HEK293 (cell line): ENCODE data around the gene CHST1.
A peak's percentile ranks its signal among the peaks of the same experiment; 100 is the strongest.

ENCODE experiments used
- CTCF ChIA-PET: fragments of 350-600 bp; formaldehyde crosslinking; extraction: SDS; loops from one replicate; lab custom pipeline; 2021; ENCODE audit warnings: antibody characterized with exemption; lab: Yijun Ruan, JAX
- POLR2A ChIA-PET: fragments of 300-600 bp; formaldehyde crosslinking; extraction: SDS; loops from one replicate; lab custom pipeline; 2020; ENCODE audit warnings: antibody characterized with exemption, inconsistent platforms; lab: Yijun Ruan, JAX
- H3K27ac ChIP-seq: fragments of 200-500 bp; sonication (Bioruptor generic); 2 replicates; pipeline ENCODE4 v1.5.1; 2014; ENCODE audit warnings: low read depth, low read length, control low read depth, inconsistent platforms; ENCODE audit errors: extremely low read depth
- H3K36me3 ChIP-seq, 2 experiments: fragments of 200-500 bp in 1 of 2; sonication (Bioruptor generic) in 1 of 2; 1 replicate in 1 of 2; 2 replicates in 1 of 2; pipeline ENCODE4 v1.5.1; 2014 to 2017; ENCODE audit warnings: inconsistent platforms in 2 of 2, low read length in 2 of 2; ENCODE audit not compliant: control insufficient read depth in 2 of 2, insufficient read depth in 1 of 2
- H3K4me1 ChIP-seq: fragments of 200-500 bp; sonication (Bioruptor generic); 2 replicates; pipeline ENCODE4 v1.5.1; 2014; ENCODE audit warnings: mild to moderate bottlenecking, low read length, inconsistent platforms; ENCODE audit not compliant: control insufficient read depth, insufficient read depth
- H3K4me3 ChIP-seq: 2 replicates; pipeline ENCODE4 v1.5.1; 2011; ENCODE audit warnings: low read depth, mild to moderate bottlenecking, control low read depth, low read length, moderate library complexity
- H3K9me3 ChIP-seq: fragments of 200-500 bp; sonication (Bioruptor generic); 2 replicates; pipeline ENCODE4 v1.5.1; 2014; ENCODE audit warnings: low read depth, low read length, inconsistent platforms; ENCODE audit not compliant: control insufficient read depth, insufficient read depth
- EGR2 ChIP-seq: fragments of 450-650 bp; formaldehyde crosslinking; IDR thresholded peaks from 2 replicates; pipeline ENCODE4 v1.5.1; 2016; ENCODE audit warnings: low read depth, missing biosample characterization, missing genetic modification characterization
- GLI2 ChIP-seq: fragments of 450-650 bp; formaldehyde crosslinking; IDR thresholded peaks from 2 replicates; pipeline ENCODE4; 2017; ENCODE audit warnings: missing biosample characterization, missing genetic modification characterization, low read depth, borderline replicate concordance
- KLF1 ChIP-seq: fragments of 450-650 bp; formaldehyde crosslinking; IDR thresholded peaks from 2 replicates; pipeline ENCODE4 v1.5.1; 2016; ENCODE audit warnings: missing biosample characterization, missing genetic modification characterization
- MYNN ChIP-seq: fragments of 450-650 bp; formaldehyde crosslinking; IDR thresholded peaks from 2 replicates; pipeline ENCODE4 v1.5.1; 2016; ENCODE audit warnings: missing biosample characterization, missing genetic modification characterization, borderline replicate concordance
- REPIN1 ChIP-seq: fragments of 450-650 bp; formaldehyde crosslinking; IDR thresholded peaks from 2 replicates; pipeline ENCODE4 v1.5.1; 2017; ENCODE audit warnings: missing biosample characterization, missing genetic modification characterization, low read depth
- SALL2 ChIP-seq: fragments of 450-650 bp; formaldehyde crosslinking; IDR thresholded peaks from 2 replicates; pipeline ENCODE4 v1.5.0; 2017; ENCODE audit warnings: missing biosample characterization, mild to moderate bottlenecking, missing genetic modification characterization, borderline replicate concordance
- SCRT2 ChIP-seq: fragments of 450-650 bp; formaldehyde crosslinking; IDR thresholded peaks from 2 replicates; pipeline ENCODE4 v1.5.1; 2016; ENCODE audit warnings: missing biosample characterization, missing genetic modification characterization
- SP3 ChIP-seq: fragments of 450-650 bp; formaldehyde crosslinking; IDR thresholded peaks from 2 replicates; pipeline ENCODE4 v1.5.1; 2016; ENCODE audit warnings: missing biosample characterization, missing genetic modification characterization
- ZBTB8A ChIP-seq: fragments of 450-650 bp; formaldehyde crosslinking; IDR thresholded peaks from 2 replicates; pipeline ENCODE4 v1.5.1; 2016; ENCODE audit warnings: missing biosample characterization, missing genetic modification characterization
- ZFHX2 ChIP-seq: fragments of 450-650 bp; formaldehyde crosslinking; conservative IDR thresholded peaks from 2 replicates; pipeline ENCODE4 v1.5.1; 2016; ENCODE audit warnings: missing biosample characterization, missing genetic modification characterization
- ZFP3 ChIP-seq: fragments of 450-650 bp; formaldehyde crosslinking; IDR thresholded peaks from 2 replicates; pipeline ENCODE4 v1.5.1; 2016; ENCODE audit warnings: low read depth, missing biosample characterization, missing genetic modification characterization
- ZNF174 ChIP-seq: fragments of 450-650 bp; formaldehyde crosslinking; IDR thresholded peaks from 2 replicates; pipeline ENCODE4 v1.5.0; 2017; ENCODE audit warnings: missing biosample characterization, mild to moderate bottlenecking, missing genetic modification characterization
- ZNF280D ChIP-seq: fragments of 450-650 bp; formaldehyde crosslinking; IDR thresholded peaks from 2 replicates; pipeline ENCODE4 v1.5.1; 2016; ENCODE audit warnings: missing biosample characterization, missing genetic modification characterization
- ZNF302 ChIP-seq: fragments of 450-650 bp; formaldehyde crosslinking; IDR thresholded peaks from 2 replicates; pipeline ENCODE4 v1.5.1; 2016; ENCODE audit warnings: missing biosample characterization, missing genetic modification characterization, low read depth
- ZNF473 ChIP-seq: fragments of 450-650 bp; formaldehyde crosslinking; IDR thresholded peaks from 2 replicates; pipeline ENCODE4 v1.5.1; 2017; ENCODE audit warnings: missing biosample characterization, missing genetic modification characterization
- ZNF513 ChIP-seq: fragments of 450-650 bp; IDR thresholded peaks from 2 replicates; pipeline ENCODE4 v1.5.1; 2018; ENCODE audit warnings: missing biosample characterization, missing genetic modification characterization
- ZNF514 ChIP-seq: fragments of 450-650 bp; formaldehyde crosslinking; IDR thresholded peaks from 2 replicates; pipeline ENCODE4 v1.5.1; 2016; ENCODE audit warnings: missing biosample characterization, missing genetic modification characterization
- ZNF600 ChIP-seq: fragments of 450-650 bp; formaldehyde crosslinking; IDR thresholded peaks from 2 replicates; pipeline ENCODE4 v1.5.1; 2016; ENCODE audit warnings: missing biosample characterization, missing genetic modification characterization
- ZNF610 ChIP-seq: fragments of 450-650 bp; formaldehyde crosslinking; IDR thresholded peaks from 2 replicates; pipeline ENCODE4 v1.5.1; 2016; ENCODE audit warnings: missing biosample characterization, missing genetic modification characterization, borderline replicate concordance
- ZNF629 ChIP-seq: fragments of 450-650 bp; formaldehyde crosslinking; IDR thresholded peaks from 2 replicates; pipeline ENCODE4 v1.5.1; 2017; ENCODE audit warnings: missing biosample characterization, missing genetic modification characterization
- ZNF677 ChIP-seq: fragments of 450-650 bp; IDR thresholded peaks from 2 replicates; pipeline ENCODE4 v1.5.0; 2018; ENCODE audit warnings: missing biosample characterization, mild to moderate bottlenecking, missing genetic modification characterization, moderate library complexity
- ZNF701 ChIP-seq: fragments of 450-650 bp; formaldehyde crosslinking; IDR thresholded peaks from 2 replicates; pipeline ENCODE4 v1.5.1; 2016; ENCODE audit warnings: missing biosample characterization, missing genetic modification characterization
- ZNF776 ChIP-seq: fragments of 450-650 bp; formaldehyde crosslinking; IDR thresholded peaks from 2 replicates; pipeline ENCODE4 v1.5.0; 2017; ENCODE audit warnings: missing biosample characterization, missing genetic modification characterization, borderline replicate concordance
- TF ChIP-seq, protein P1 (sequence below): fragments of 450-650 bp; formaldehyde crosslinking; IDR thresholded peaks from 2 replicates; pipeline ENCODE4 v1.5.1; 2016; ENCODE audit warnings: missing biosample characterization, missing genetic modification characterization
- TF ChIP-seq, protein P2 (sequence below): fragments of 450-650 bp; formaldehyde crosslinking; IDR thresholded peaks from 2 replicates; pipeline ENCODE4 v1.5.1; 2017; ENCODE audit warnings: missing biosample characterization, missing genetic modification characterization

The CHST1 gene

DNA sequence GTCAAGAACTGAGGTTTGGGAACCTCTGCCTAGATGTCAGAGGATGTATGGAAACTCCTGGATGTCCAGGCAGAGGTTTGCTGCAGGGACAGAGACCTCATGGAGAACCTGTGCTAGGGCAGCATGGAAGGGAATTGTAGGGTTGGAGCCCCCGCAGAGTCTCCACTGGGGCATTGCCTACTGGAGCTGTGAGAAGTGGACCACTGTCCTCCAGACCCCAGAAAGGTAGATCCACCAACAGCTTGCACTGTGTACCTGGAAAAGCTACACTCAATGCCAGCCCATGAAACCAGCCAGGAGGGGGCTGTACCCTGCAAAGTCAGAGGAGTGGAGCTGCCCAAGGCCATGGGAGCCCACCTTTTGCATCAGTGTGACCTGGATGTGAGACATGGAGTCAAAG lies 29.5 kb downstream of the CHST1 start:
- no peaks in the 10 kb centered on the region for H3K36me3 ChIP-seq
- no peak overlapping the region for H3K4me3 ChIP-seq
- no peaks in the 10 kb centered on the region for H3K9me3 ChIP-seq
- H3K4me1 ChIP-seq = no peaks in the 10 kb centered on the region
- TF ChIP-seq ZNF610 (no peak), ZNF600 (tag by site-specific recombination) (no peak), ZNF514 (tag by site-specific recombination) (no peak), SP3 (tag by site-specific recombination) (no peak), REPIN1 (tag by site-specific recombination) (no peak), ZNF677 (no peak), MYNN (no peak)
- TF ChIP-seq, protein P1, sequence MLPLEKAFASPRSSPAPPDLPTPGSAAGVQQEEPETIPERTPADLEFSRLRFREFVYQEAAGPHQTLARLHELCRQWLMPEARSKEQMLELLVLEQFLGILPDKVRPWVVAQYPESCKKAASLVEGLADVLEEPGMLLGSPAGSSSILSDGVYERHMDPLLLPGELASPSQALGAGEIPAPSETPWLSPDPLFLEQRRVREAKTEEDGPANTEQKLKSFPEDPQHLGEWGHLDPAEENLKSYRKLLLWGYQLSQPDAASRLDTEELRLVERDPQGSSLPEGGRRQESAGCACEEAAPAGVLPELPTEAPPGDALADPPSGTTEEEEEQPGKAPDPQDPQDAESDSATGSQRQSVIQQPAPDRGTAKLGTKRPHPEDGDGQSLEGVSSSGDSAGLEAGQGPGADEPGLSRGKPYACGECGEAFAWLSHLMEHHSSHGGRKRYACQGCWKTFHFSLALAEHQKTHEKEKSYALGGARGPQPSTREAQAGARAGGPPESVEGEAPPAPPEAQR (tag by site-specific recombination) = no peak
- TF ChIP-seq, protein P2, sequence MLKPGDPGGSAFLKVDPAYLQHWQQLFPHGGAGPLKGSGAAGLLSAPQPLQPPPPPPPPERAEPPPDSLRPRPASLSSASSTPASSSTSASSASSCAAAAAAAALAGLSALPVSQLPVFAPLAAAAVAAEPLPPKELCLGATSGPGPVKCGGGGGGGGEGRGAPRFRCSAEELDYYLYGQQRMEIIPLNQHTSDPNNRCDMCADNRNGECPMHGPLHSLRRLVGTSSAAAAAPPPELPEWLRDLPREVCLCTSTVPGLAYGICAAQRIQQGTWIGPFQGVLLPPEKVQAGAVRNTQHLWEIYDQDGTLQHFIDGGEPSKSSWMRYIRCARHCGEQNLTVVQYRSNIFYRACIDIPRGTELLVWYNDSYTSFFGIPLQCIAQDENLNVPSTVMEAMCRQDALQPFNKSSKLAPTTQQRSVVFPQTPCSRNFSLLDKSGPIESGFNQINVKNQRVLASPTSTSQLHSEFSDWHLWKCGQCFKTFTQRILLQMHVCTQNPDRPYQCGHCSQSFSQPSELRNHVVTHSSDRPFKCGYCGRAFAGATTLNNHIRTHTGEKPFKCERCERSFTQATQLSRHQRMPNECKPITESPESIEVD (tag by site-specific recombination) = no peak
- no peak overlapping the region for H3K27ac ChIP-seq
- CTCF ChIA-PET = no interaction called here
- POLR2A ChIA-PET = no interaction called here

- POLR2A ChIA-PET = no interaction called here
- Histone ChIP-seq H3K4me3 (no peak overlapping the region), H3K4me1 (no peaks in the 10 kb centered on the region), H3K9me3 (no peaks in the 10 kb centered on the region), H3K27ac (no peak overlapping the region), H3K36me3 (no peaks in the 10 kb centered on the region)
- TF ChIP-seq SCRT2 (tag by site-specific recombination) (0 out of 2 replicates have a peak, but pooled peaks have one; percentile 14), ZNF302 (tag by site-specific recombination) (no peak), EGR2 (0 out of 2 replicates have a peak, but pooled peaks have one; percentile 19), ZNF280D (tag by site-specific recombination) (no peak), ZFHX2 (tag by site-specific recombination) (peak; percentile 20; the same call in 1 of the 2 replicates)
- CTCF ChIA-PET = interaction anchor here (0.7 to 1.7 kb wide), 4 partner anchors 29 to 286 kb away, joined by 3 to 5 read pairs (median 4); no protein-coding TSS in a partner anchor
These were observed 39.8 kb downstream of the CHST1 start for GRCh38 chr11:45625611-45626010.

DNA sequence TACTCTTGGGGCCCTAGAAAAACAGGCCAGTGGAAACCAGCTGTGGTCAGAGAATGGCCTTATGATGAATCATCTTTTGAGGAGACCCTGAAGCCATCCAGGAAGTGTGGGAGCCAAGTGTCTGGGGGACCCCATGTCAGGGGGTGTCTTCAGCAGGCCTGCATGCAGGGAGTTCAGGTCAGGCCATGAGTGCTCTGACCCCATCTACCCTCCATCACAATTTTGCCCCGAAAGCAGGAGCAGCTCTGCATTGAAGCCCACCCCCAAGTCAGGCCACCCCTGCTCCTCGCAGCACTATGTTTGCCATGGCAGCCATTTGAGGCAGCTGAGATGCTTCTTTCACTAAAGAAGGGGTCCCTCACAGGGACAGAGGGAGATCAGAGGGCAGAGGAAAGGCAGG lies 41.3 kb downstream of the CHST1 start:
- no peaks in the 10 kb centered on the region for H3K9me3 ChIP-seq
- H3K4me3 ChIP-seq = no peak overlapping the region
- ChIA-PET POLR2A (no interaction called here), CTCF (interaction anchor here (0.6 to 1.7 kb wide), 3 partner anchors 29 to 253 kb away, joined by 3 to 5 read pairs (median 4); no protein-coding TSS in a partner anchor)
- H3K36me3 ChIP-seq = no peaks in the 10 kb centered on the region
- no peaks in the 10 kb centered on the region for H3K4me1 ChIP-seq
- H3K27ac ChIP-seq = no peak overlapping the region
- TF ChIP-seq KLF1 (tag by site-specific recombination) (no peak), ZNF174 (no peak), GLI2 (tag by site-specific recombination) (no peak), ZNF473 (tag by site-specific recombination) (no peak), ZNF513 (no peak), ZBTB8A (tag by site-specific recombination) (no peak), ZNF776 (tag by site-specific recombination) (no peak), ZNF701 (tag by site-specific recombination) (no peak), ZFP3 (tag by site-specific recombination) (no peak), SALL2 (tag by site-specific recombination) (no peak), ZNF629 (tag by site-specific recombination) (no peak)
